CD4-positive, alpha-beta memory T cell (primary cell): Measurements from ENCODE around the gene SQOR. TPM values are rescaled to one million over a fixed set of nuclear protein-coding genes. Genes with fewer than 3 reads are reported as not detected.

Experiments used
- CTCF ChIA-PET: fragments of 350-600 bp; sonication (Branson Sonifier 250); formaldehyde crosslinking; loops from one replicate; lab custom pipeline; 2021; ENCODE audit warnings: inconsistent platforms; ENCODE audit not compliant: partially characterized antibody; lab: Charles Lee
- POLR2A ChIA-PET: fragments of 350-600 bp; sonication (Branson Sonifier 250); formaldehyde crosslinking; loops from one replicate; lab custom pipeline; 2021; ENCODE audit not compliant: partially characterized antibody; lab: Charles Lee
- DNase-seq, 5 donors: peaks; one replicate each; pipeline versions ENCODE4 v3.0.0 to v3.0.0-alpha.2; 2020 to 2022; ENCODE audit warnings: mixed read lengths in 1 of 5
- H3K27ac ChIP-seq: one replicate; pipeline ENCODE4 v1.7.0; 2013; ENCODE audit warnings: low read depth, low read length
- H3K27me3 ChIP-seq: 2 replicates; pipeline ENCODE4 v1.7.0; 2013; ENCODE audit warnings: mild to moderate bottlenecking, low read length, moderate library complexity; ENCODE audit not compliant: insufficient read depth
- H3K36me3 ChIP-seq: 2 replicates; pipeline ENCODE4 v1.7.0; 2013; ENCODE audit warnings: mild to moderate bottlenecking, low read length, moderate library complexity; ENCODE audit not compliant: insufficient read depth
- H3K4me1 ChIP-seq: 2 replicates; pipeline ENCODE4 v1.7.0; 2013; ENCODE audit warnings: mild to moderate bottlenecking, low read length, moderate library complexity; ENCODE audit not compliant: insufficient read depth
- H3K4me3 ChIP-seq, 2 donors: one replicate each; pipeline ENCODE4 v1.7.0; 2013; ENCODE audit warnings: low read length in 2 of 2, mild to moderate bottlenecking in 1 of 2
- H3K9me3 ChIP-seq, 2 donors: one replicate each; pipeline ENCODE4 v1.7.0; 2013; ENCODE audit warnings: low read length in 2 of 2, control low read depth in 1 of 2; ENCODE audit not compliant: control insufficient read depth in 1 of 2
- H3K27ac Mint-ChIP-seq, 7 donors: one replicate each; pipeline ENCODE4 v1.8.0; 2020 to 2021; ENCODE audit warnings: mixed read lengths in 7 of 7, mild to moderate bottlenecking in 6 of 7, inconsistent platforms in 3 of 7, moderate library complexity in 3 of 7
- H3K27me3 Mint-ChIP-seq, 2 donors: one replicate each; pipeline ENCODE4 v1.8.0; 2020 to 2021; ENCODE audit warnings: mixed read lengths in 2 of 2
- H3K36me3 Mint-ChIP-seq, 2 donors: one replicate each; pipeline ENCODE4 v1.8.0; 2020 to 2021; ENCODE audit warnings: mixed read lengths in 2 of 2, inconsistent platforms in 1 of 2, mild to moderate bottlenecking in 1 of 2
- H3K4me1 Mint-ChIP-seq, 4 donors: one replicate each; pipeline ENCODE4 v1.8.0; 2020 to 2021; ENCODE audit warnings: mixed read lengths in 4 of 4, mild to moderate bottlenecking in 1 of 4
- H3K4me3 Mint-ChIP-seq, 8 donors: one replicate each; pipeline ENCODE4 v1.8.0; 2020 to 2021; ENCODE audit warnings: mixed read lengths in 8 of 8, mild to moderate bottlenecking in 7 of 8, moderate library complexity in 6 of 8, inconsistent platforms in 3 of 8
- H3K9me3 Mint-ChIP-seq, 8 donors: one replicate each; pipeline ENCODE4 v1.8.0; 2020 to 2021; ENCODE audit warnings: mixed read lengths in 8 of 8, mild to moderate bottlenecking in 5 of 8, inconsistent platforms in 3 of 8, moderate library complexity in 1 of 8
- intact Hi-C: fragments of 100-400 bp; cut with micrococcal nuclease; formaldehyde crosslinking; loops from one replicate; pipeline ENCODE4 v1.15.1; 2023
- polyA plus RNA-seq, 2 donors: library from polyadenylated mRNA; unstranded; fragments of 300-500 nt; fragmentation: Illumina TruSeq; gene quantifications; one replicate each; pipeline ENCODE4 v1.2.3, GENCODE V29; 2021
- total RNA-seq, 2 experiments: library from RNA; stranded (reverse); gene quantifications; one replicate each; pipeline ENCODE4 v1.2.3, GENCODE V29; 2021

The SQOR gene
- total and polyA plus RNA-seq, 4 experiments from 2014 or later: 47.9 to 183 (median 84.6) TPM

- H3K4me3 Mint-ChIP-seq: peak overlapping the region; percentile 96 to 100 (median 100)
- H3K27ac Mint-ChIP-seq: peak overlapping the region; percentile 100
- intact Hi-C loops: loop anchor here (1.0 to 10.0 kb wide), 5 partner anchors 46 to 1163 kb away; partner anchors contain the start of genes CTDSPL2 and SLC30A4
- ChIA-PET CTCF (interaction anchor here (0.9 to 4.4 kb wide), 9 partner anchors 9 to 390 kb away, joined by 3 to 32 read pairs (median 4); partner anchors contain the start of gene SQOR), POLR2A (interaction anchor here (0.7 to 3.8 kb wide), 18 partner anchors 9 to 400 kb away, joined by 3 to 44 read pairs (median 6); partner anchors contain the start of genes SHF, SLC30A4 and SQOR)
- H3K36me3 ChIP-seq: no peaks in the 10 kb centered on the region
- H3K9me3 ChIP-seq: no peaks in the 10 kb centered on the region
- no peaks in the 10 kb centered on the region for H3K9me3 Mint-ChIP-seq
- no peaks in the 10 kb centered on the region for H3K27me3 ChIP-seq
- peaks cover 44% of the 10 kb centered on the region for H3K4me1 ChIP-seq
- H3K27ac ChIP-seq: peak overlapping the region; percentile 95
- DNase-seq: no peak
- H3K4me1 Mint-ChIP-seq: peaks cover 22 to 48% (median 37%) of the 10 kb centered on the region in 4 donors
- peak overlapping the region; percentile 89 to 99 for H3K4me3 ChIP-seq
- peaks cover 0 to 17% of the 10 kb centered on the region in 2 donors for H3K36me3 Mint-ChIP-seq
- no peaks in the 10 kb centered on the region for H3K27me3 Mint-ChIP-seq
These were observed 47.0 kb upstream of the SQOR start for GRCh38 chr15:45587863-45588170.

GRCh38 chr15:45588219-45588875, 46.5 kb upstream of the SQOR start:
- no peak for DNase-seq
- peak overlapping the region; percentile 89 to 99 for H3K4me3 ChIP-seq
- Mint-ChIP-seq H3K4me1 (peaks cover 22 to 48% (median 37%) of the 10 kb centered on the region in 4 donors), H3K27ac (peak overlapping the region; percentile 92 to 100 (median 100)), H3K36me3 (peaks cover under 1 to 19% of the 10 kb centered on the region in 2 donors), H3K27me3 (no peaks in the 10 kb centered on the region), H3K9me3 (no peaks in the 10 kb centered on the region), H3K4me3 (peak overlapping the region; percentile 96 to 100 (median 100))
- no peaks in the 10 kb centered on the region for H3K27me3 ChIP-seq
- H3K9me3 ChIP-seq: no peaks in the 10 kb centered on the region
- H3K4me1 ChIP-seq: peaks cover 44% of the 10 kb centered on the region
- POLR2A ChIA-PET: interaction anchor here (0.7 to 3.8 kb wide), 15 partner anchors 8 to 400 kb away, joined by 3 to 44 read pairs (median 8); partner anchors contain the start of genes SHF, SLC30A4 and SQOR
- CTCF ChIA-PET: interaction anchor here (1.0 to 4.4 kb wide), 8 partner anchors 9 to 390 kb away, joined by 3 to 32 read pairs (median 4); no protein-coding TSS in a partner anchor
- H3K27ac ChIP-seq: peak overlapping the region; percentile 95
- intact Hi-C loops: loop anchor here (10.0 kb wide), 1 partner anchor 1164 kb away; the partner anchor contains the start of gene CTDSPL2
- H3K36me3 ChIP-seq: no peaks in the 10 kb centered on the region

- H3K4me1 Mint-ChIP-seq: peaks cover 22 to 48% (median 36%) of the 10 kb centered on the region in 4 donors
- CTCF ChIA-PET: interaction anchor here (1.0 to 4.4 kb wide), 3 partner anchors 24 to 158 kb away, joined by 3 to 32 read pairs (median 9); no protein-coding TSS in a partner anchor
- intact Hi-C loops: loop anchor here (10.0 kb wide), 1 partner anchor 1164 kb away; the partner anchor contains the start of gene CTDSPL2
These were observed 45.6 kb upstream of the SQOR start for GRCh38 chr15:45589256-45589655.

GRCh38 chr15:45594319-45594718, 40.5 kb upstream of the SQOR start:
- no peak overlapping the region for H3K27ac Mint-ChIP-seq
- no peaks in the 10 kb centered on the region for H3K9me3 Mint-ChIP-seq
- intact Hi-C loops: no loop called here
- CTCF ChIA-PET: interaction anchor here (0.5 to 1.6 kb wide), 7 partner anchors 9 to 137 kb away, joined by 3 to 7 read pairs (median 4); no protein-coding TSS in a partner anchor
- no peak for DNase-seq
- H3K9me3 ChIP-seq: no peaks in the 10 kb centered on the region
- POLR2A ChIA-PET: no interaction called here
- H3K27me3 Mint-ChIP-seq: no peaks in the 10 kb centered on the region
- peaks cover 18 to 36% of the 10 kb centered on the region in 2 donors for H3K36me3 Mint-ChIP-seq
- peaks cover 11% of the 10 kb centered on the region for H3K4me1 ChIP-seq
- no peak overlapping the region for H3K4me3 Mint-ChIP-seq
- no peaks in the 10 kb centered on the region for H3K27me3 ChIP-seq
- no peaks in the 10 kb centered on the region for H3K36me3 ChIP-seq
- H3K4me3 ChIP-seq: no peak overlapping the region
- H3K4me1 Mint-ChIP-seq: peaks cover 4 to 13% (median 10%) of the 10 kb centered on the region in 4 donors
- no peak overlapping the region for H3K27ac ChIP-seq

More at GRCh38 chr15:45589256-45589655, 45.6 kb upstream of the SQOR start:
- POLR2A ChIA-PET: interaction anchor here (3.8 kb wide), 2 partner anchors 45 to 187 kb away, joined by 39 to 44 read pairs; partner anchors contain the start of gene SQOR
- H3K36me3 ChIP-seq: no peaks in the 10 kb centered on the region
- no peak overlapping the region for H3K27ac ChIP-seq
- H3K27me3 ChIP-seq: no peaks in the 10 kb centered on the region
- peaks cover 44% of the 10 kb centered on the region for H3K4me1 ChIP-seq
- H3K9me3 ChIP-seq: no peaks in the 10 kb centered on the region
- Mint-ChIP-seq H3K27me3 (no peaks in the 10 kb centered on the region), H3K27ac (peak overlapping the region in 2 of 7 donors; percentile 57 to 100), H3K4me3 (peak overlapping the region in 7 of 8 donors; percentile 49 to 100 (median 100)), H3K9me3 (no peaks in the 10 kb centered on the region), H3K36me3 (peaks cover 6 to 26% of the 10 kb centered on the region in 2 donors)
- no peak overlapping the region for H3K4me3 ChIP-seq
- DNase-seq: no peak

- POLR2A ChIA-PET: no interaction called here
- Mint-ChIP-seq H3K9me3 (no peaks in the 10 kb centered on the region), H3K27me3 (no peaks in the 10 kb centered on the region), H3K4me1 (peaks cover 2 to 9% (median 6%) of the 10 kb centered on the region in 4 donors), H3K4me3 (no peak overlapping the region), H3K27ac (no peak overlapping the region), H3K36me3 (peaks cover 18 to 36% of the 10 kb centered on the region in 2 donors)
- DNase-seq: no peak
- no peaks in the 10 kb centered on the region for H3K36me3 ChIP-seq
- intact Hi-C loops: no loop called here
- no peaks in the 10 kb centered on the region for H3K9me3 ChIP-seq
- CTCF ChIA-PET: interaction anchor here (1.1 to 1.6 kb wide), 4 partner anchors 12 to 19 kb away, joined by 4 to 7 read pairs (median 6); no protein-coding TSS in a partner anchor
- H3K27ac ChIP-seq: no peak overlapping the region
- no peaks in the 10 kb centered on the region for H3K27me3 ChIP-seq
- peaks cover 7% of the 10 kb centered on the region for H3K4me1 ChIP-seq
- H3K4me3 ChIP-seq: no peak overlapping the region
These were observed 39.8 kb upstream of the SQOR start for GRCh38 chr15:45594835-45595530.

- H3K36me3 Mint-ChIP-seq: peaks cover 15 to 32% of the 10 kb centered on the region in 2 donors
- Histone ChIP-seq H3K4me3 (no peak overlapping the region), H3K9me3 (no peaks in the 10 kb centered on the region), H3K27ac (no peak overlapping the region), H3K4me1 (no peaks in the 10 kb centered on the region), H3K27me3 (no peaks in the 10 kb centered on the region), H3K36me3 (peaks cover 9% of the 10 kb centered on the region)
- CTCF ChIA-PET: interaction anchor here (1.1 to 2.0 kb wide), 2 partner anchors 10 to 146 kb away, joined by 4 to 5 read pairs; no protein-coding TSS in a partner anchor
- peaks cover 0 to 13% (median 3%) of the 10 kb centered on the region in 4 donors for H3K4me1 Mint-ChIP-seq
- no peak for DNase-seq
- no peaks in the 10 kb centered on the region for H3K27me3 Mint-ChIP-seq
- H3K4me3 Mint-ChIP-seq: no peak overlapping the region
- no peaks in the 10 kb centered on the region for H3K9me3 Mint-ChIP-seq
- H3K27ac Mint-ChIP-seq: peak overlapping the region in 1 of 7 donors; percentile 18
- POLR2A ChIA-PET: no interaction called here
- intact Hi-C loops: no loop called here
These were observed 30.9 kb upstream of the SQOR start for GRCh38 chr15:45603881-45604280.
